Measurements from ENCODE around the gene RNU7-1.
A peak's percentile ranks its signal among the peaks of the same experiment; 100 is the strongest.

The RNU7-1 gene

DNA sequence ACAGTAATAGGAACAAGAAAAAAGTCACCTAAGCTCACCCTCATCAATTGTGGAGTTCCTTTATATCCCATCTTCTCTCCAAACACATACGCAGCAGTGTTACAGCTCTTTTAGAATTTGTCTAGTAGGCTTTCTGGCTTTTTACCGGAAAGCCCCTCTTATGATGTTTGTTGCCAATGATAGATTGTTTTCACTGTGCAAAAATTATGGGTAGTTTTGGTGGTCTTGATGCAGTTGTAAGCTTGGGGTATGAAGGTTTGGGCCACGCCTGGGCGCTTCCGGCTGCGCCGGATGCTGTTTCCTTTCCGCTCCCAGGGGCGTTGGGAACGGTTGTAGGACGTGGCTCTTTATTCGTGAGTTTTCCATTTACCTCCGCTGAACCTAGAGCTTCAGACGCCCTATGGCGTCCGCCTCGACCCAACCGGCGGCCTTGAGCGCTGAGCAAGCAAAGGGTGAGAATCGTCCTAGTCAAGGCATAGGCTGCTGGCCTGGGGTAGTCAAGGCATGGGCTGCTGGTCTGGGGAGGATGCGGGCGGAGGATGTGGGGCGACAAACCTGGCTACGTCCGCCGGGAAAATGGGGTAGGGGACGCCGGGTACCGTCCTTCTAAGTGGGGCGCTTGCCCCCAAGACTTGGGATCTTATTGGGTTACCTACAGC lies at the start of gene RNU7-1, which contains the start of gene C12orf57:
TSS of gene RNU7-1 (plus strand) at position 95 of the 659 bp plus-strand sequence.
TSS of gene C12orf57 (plus strand) at position 301 of the 659 bp plus-strand sequence. CDS start at position 401, 100 bp downstream.
- H3K4me1 Mint-ChIP-seq: peaks cover 49% of the 10 kb centered on the region
- H3K27ac Mint-ChIP-seq: peak within 1 kb of the TSS; percentile 99 to 100 (median 100)
- H3K36me3 Mint-ChIP-seq (ENCODE audit: low read depth): peaks cover 24% of the 10 kb centered on the region
- H3K4me3 Mint-ChIP-seq: peak within 1 kb of the TSS; percentile 89 to 95 (median 92)
- no peaks in the 10 kb centered on the region for H3K9me3 Mint-ChIP-seq
- TF ChIP-seq, protein P1, sequence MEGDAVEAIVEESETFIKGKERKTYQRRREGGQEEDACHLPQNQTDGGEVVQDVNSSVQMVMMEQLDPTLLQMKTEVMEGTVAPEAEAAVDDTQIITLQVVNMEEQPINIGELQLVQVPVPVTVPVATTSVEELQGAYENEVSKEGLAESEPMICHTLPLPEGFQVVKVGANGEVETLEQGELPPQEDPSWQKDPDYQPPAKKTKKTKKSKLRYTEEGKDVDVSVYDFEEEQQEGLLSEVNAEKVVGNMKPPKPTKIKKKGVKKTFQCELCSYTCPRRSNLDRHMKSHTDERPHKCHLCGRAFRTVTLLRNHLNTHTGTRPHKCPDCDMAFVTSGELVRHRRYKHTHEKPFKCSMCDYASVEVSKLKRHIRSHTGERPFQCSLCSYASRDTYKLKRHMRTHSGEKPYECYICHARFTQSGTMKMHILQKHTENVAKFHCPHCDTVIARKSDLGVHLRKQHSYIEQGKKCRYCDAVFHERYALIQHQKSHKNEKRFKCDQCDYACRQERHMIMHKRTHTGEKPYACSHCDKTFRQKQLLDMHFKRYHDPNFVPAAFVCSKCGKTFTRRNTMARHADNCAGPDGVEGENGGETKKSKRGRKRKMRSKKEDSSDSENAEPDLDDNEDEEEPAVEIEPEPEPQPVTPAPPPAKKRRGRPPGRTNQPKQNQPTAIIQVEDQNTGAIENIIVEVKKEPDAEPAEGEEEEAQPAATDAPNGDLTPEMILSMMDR (IDR thresholded peaks at IDR 0.05; ENCODE audit: unreplicated experiment in 3 of 3): no peak
- H3K27me3 Mint-ChIP-seq (ENCODE audit: low read depth): peaks cover 4% of the 10 kb centered on the region

DNA sequence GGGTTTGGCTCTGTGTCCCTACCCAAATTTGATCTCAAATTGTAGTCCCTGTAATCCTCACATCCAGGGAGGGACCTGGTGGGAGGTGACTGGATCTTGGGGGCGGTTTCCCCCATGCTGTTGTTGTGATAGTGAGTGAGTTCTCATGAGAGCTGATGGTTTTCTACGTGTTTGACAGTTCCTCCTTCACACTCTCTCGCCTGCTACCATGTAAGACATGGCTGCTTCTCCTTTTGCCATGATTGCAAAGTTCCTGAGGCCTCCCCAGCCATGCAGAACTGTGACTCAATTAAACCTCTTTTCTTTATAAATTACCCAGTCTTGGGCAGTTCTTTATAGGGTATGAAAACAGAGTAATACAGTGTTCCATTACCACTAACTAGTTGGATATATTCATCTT lies 49.3 kb upstream of the RNU7-1 start:
- Mint-ChIP-seq H3K9me3 (no peaks in the 10 kb centered on the region), H3K4me1 (peaks cover 5% of the 10 kb centered on the region), H3K27ac (no peak overlapping the region), H3K36me3 (ENCODE audit: low read depth) (no peaks in the 10 kb centered on the region), H3K4me3 (no peak overlapping the region), H3K27me3 (ENCODE audit: low read depth) (peaks cover 4% of the 10 kb centered on the region)
- TF ChIP-seq, protein P1 (IDR thresholded peaks at IDR 0.05; ENCODE audit: unreplicated experiment in 3 of 3): no peak

DNA sequence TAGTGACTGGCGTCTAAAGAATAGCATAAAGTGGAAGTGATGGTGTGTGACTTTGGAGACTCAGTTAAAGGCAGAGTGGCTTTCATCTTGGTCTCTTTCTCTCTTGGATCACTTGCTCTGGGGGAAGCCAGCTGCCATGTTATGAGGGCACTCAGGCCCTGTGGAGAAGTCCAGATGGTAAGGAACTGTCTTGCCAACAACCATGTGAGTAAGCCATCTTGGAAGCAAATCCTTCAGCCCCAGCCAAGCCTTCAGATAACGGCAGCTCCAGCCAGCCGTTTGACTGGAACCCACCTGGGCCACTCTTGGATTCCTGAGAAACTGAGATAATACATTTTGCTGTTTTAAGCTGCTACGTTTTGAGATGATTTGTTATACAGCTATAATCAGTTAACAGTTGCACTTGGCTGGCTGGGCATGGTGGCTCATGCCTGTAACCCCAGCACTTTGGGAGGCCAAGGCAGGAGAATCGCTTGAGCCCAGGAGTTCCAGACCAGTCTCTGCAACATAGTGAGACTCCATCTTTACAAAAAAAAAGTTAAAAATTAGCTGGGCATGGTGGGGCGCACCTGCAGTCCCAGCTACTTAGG lies 46.7 kb upstream of the RNU7-1 start:
- Mint-ChIP-seq H3K27me3 (ENCODE audit: low read depth) (no peaks in the 10 kb centered on the region), H3K4me1 (no peaks in the 10 kb centered on the region), H3K4me3 (no peak overlapping the region), H3K9me3 (no peaks in the 10 kb centered on the region), H3K27ac (no peak overlapping the region), H3K36me3 (ENCODE audit: low read depth) (no peaks in the 10 kb centered on the region)
- TF ChIP-seq, protein P1 (IDR thresholded peaks at IDR 0.05; ENCODE audit: unreplicated experiment in 3 of 3): no peak

DNA sequence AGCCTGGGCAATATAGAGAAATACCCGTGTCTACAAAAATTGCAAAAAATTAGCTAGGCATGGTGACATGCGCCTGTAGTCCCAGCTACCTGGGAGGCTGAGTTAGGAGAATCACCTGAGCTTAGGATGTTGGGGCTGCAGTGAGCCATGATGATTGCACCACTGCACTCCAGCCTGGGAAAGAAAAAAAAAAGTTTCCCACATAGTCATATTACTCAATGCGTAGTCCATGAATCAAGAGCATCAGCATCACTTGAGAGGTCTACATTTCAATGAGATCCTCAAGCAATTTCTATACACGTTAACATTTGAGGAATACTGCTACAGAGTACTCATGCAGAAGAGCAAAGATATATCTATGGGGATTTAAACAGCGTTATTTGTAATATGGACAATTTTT lies 44.2 kb upstream of the RNU7-1 start:
- no peaks in the 10 kb centered on the region for H3K27me3 Mint-ChIP-seq (ENCODE audit: low read depth)
- TF ChIP-seq, protein P1 (IDR thresholded peaks at IDR 0.05; ENCODE audit: unreplicated experiment in 3 of 3): no peak
- H3K36me3 Mint-ChIP-seq (ENCODE audit: low read depth): no peaks in the 10 kb centered on the region
- H3K4me3 Mint-ChIP-seq: no peak overlapping the region
- no peak overlapping the region for H3K27ac Mint-ChIP-seq
- no peaks in the 10 kb centered on the region for H3K9me3 Mint-ChIP-seq
- peaks cover 4% of the 10 kb centered on the region for H3K4me1 Mint-ChIP-seq

DNA sequence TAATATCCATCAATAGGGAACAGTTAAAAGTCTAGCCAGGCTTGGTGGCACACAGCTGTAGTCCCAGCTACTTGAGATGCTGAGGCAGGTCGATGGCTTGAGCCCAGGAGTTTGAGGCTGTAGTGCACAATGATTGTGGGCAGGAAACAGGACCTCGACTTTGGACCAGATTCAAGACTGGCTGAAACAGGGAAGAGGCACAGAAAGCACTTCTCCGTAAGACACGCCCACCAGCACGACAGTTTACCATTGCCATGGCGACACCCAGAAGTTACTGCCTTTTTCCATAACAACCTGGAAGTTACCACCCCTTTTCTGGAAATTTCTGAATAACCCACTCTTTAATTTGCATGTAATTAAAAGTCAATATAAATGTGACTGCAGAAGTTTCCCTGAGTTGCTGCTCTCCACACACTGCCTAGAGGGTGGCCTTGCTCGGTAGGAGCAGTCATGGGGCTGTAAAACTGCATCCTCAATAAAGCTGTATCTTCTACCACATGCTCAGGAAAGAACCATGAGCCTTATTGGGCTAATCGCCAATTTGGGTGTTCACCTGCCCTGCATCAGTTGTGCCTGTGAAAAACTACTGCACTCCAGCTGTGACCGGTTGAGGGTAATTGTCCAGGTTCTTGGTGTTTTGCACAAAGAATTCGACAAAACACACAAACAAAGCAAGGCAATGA lies 43.6 kb upstream of the RNU7-1 start:
- TF ChIP-seq, protein P1 (IDR thresholded peaks at IDR 0.05; ENCODE audit: unreplicated experiment in 3 of 3): no peak
- H3K36me3 Mint-ChIP-seq (ENCODE audit: low read depth): no peaks in the 10 kb centered on the region
- no peak overlapping the region for H3K4me3 Mint-ChIP-seq
- H3K27me3 Mint-ChIP-seq (ENCODE audit: low read depth): no peaks in the 10 kb centered on the region
- H3K9me3 Mint-ChIP-seq: no peaks in the 10 kb centered on the region
- H3K27ac Mint-ChIP-seq: no peak overlapping the region
- peaks cover 4% of the 10 kb centered on the region for H3K4me1 Mint-ChIP-seq

All from nephron (organoid).